Panc1 (cell line): ENCODE data around the gene MAP4K4. TPM values are rescaled to one million over a fixed set of nuclear protein-coding genes. Genes with fewer than 3 reads are reported as not detected.

Experiments used
- ATAC-seq: fragments of 200-7000 bp; cut with Tn5 transposase; 2 replicates; pipeline ENCODE4 v1.9.1; 2020; ENCODE audit warnings: mild to moderate bottlenecking, moderate library complexity
- BruUV-seq: library from RNA; stranded (reverse); fragments of 400-500 nt; replicated peaks from 2 replicates; lab custom pipeline; 2021; lab: Mats Ljungman, UMichigan
- CTCF ChIA-PET: fragments of 300-600 bp; sonication (Branson Sonifier 250); formaldehyde crosslinking; loops from one replicate; lab custom pipeline; 2022; ENCODE audit warnings: antibody characterized with exemption; lab: Charles Lee
- POLR2A ChIA-PET: fragments of 300-600 bp; sonication (Branson Sonifier 250); formaldehyde crosslinking; loops from one replicate; lab custom pipeline; 2022; ENCODE audit warnings: antibody characterized with exemption; lab: Charles Lee
- DNase-seq: peaks from one replicate; pipeline ENCODE4 v3.0.0-alpha.2; 2010; ENCODE audit warnings: low read depth, low spot score
- H3K27ac ChIP-seq: 2 replicates; pipeline ENCODE4 v1.5.1; 2011; ENCODE audit warnings: mild to moderate bottlenecking, low read length, inconsistent platforms
- H3K27me3 ChIP-seq: fragments of 200-500 bp; sonication (Bioruptor generic); 2 replicates; pipeline ENCODE4 v1.6.0; 2014; ENCODE audit warnings: low read length, inconsistent platforms; ENCODE audit not compliant: control insufficient read depth, insufficient read depth
- H3K36me3 ChIP-seq: fragments of 200-500 bp; sonication (Bioruptor generic); 2 replicates; pipeline ENCODE4 v1.5.1; 2014; ENCODE audit warnings: inconsistent platforms, mild to moderate bottlenecking, low read length, moderate library complexity; ENCODE audit not compliant: control insufficient read depth, insufficient read depth
- H3K4me1 ChIP-seq: 2 replicates; pipeline ENCODE4 v1.5.1; 2011; ENCODE audit warnings: inconsistent platforms, mild to moderate bottlenecking, low read length, moderate library complexity; ENCODE audit not compliant: control insufficient read depth, insufficient read depth
- H3K4me3 ChIP-seq, 2 experiments: 2 replicates each; pipeline ENCODE4 v1.5.1; 2011 to 2012; ENCODE audit warnings: low read depth in 2 of 2, low read length in 2 of 2, mild to moderate bottlenecking in 2 of 2, inconsistent platforms in 1 of 2, moderate library complexity in 1 of 2
- H3K9me3 ChIP-seq: fragments of 200-500 bp; sonication (Bioruptor generic); 2 replicates; pipeline ENCODE4 v1.5.1; 2014; ENCODE audit warnings: low read depth, mild to moderate bottlenecking, inconsistent platforms, low read length, moderate library complexity; ENCODE audit not compliant: control insufficient read depth, insufficient read depth
- POLR2AphosphoS5 ChIP-seq: IDR thresholded peaks from 2 replicates; pipeline ENCODE4 v1.6.1; 2012; ENCODE audit warnings: mild to moderate bottlenecking, low read depth, low read length, moderate library complexity
- SIN3A ChIP-seq: IDR thresholded peaks from 2 replicates; pipeline ENCODE4 v1.6.1; 2012; ENCODE audit warnings: low read depth, mild to moderate bottlenecking, low read length, moderate library complexity, borderline replicate concordance; ENCODE audit not compliant: insufficient read depth
- TCF7L2 ChIP-seq: IDR thresholded peaks from 2 replicates; pipeline ENCODE4 v1.6.1; 2011; ENCODE audit warnings: mild to moderate bottlenecking, low read depth, low read length, inconsistent platforms
- in situ Hi-C: cut with HindIII; loops from 2 replicates; pipeline ENCODE4 v1.10.0; 2016; ENCODE audit warnings: low sequenced_read_pairs, low pct_unique_long_range_greater_than_20kb
- intact Hi-C: fragments of 100-400 bp; cut with micrococcal nuclease; formaldehyde crosslinking; loops from one replicate; pipeline ENCODE4 v1.10.0; 2022; ENCODE audit not compliant: unreplicated experiment
- total RNA-seq: library from RNA; stranded (reverse); gene quantifications from one replicate; pipeline ENCODE4 v1.2.1, GENCODE V29; 2021; ENCODE audit not compliant: unreplicated experiment
- TF ChIP-seq, protein P1 (sequence below): fragments of 450-650 bp; IDR thresholded peaks from 2 replicates; pipeline ENCODE4 v1.5.1; 2017; ENCODE audit warnings: mild to moderate bottlenecking
- TF ChIP-seq, protein P2 (sequence below), 2 experiments: IDR thresholded peaks; 2 replicates each; pipeline ENCODE4 v1.6.1; 2011 to 2012; ENCODE audit warnings: low read depth in 2 of 2, control low read depth in 1 of 2, low read length in 1 of 2, mild to moderate bottlenecking in 1 of 2, moderate library complexity in 1 of 2; ENCODE audit not compliant: insufficient read depth in 1 of 2

MAP4K4 gene
- total RNA-seq, 1 experiment from 2014 or later, result 68.5 TPM

DNA sequence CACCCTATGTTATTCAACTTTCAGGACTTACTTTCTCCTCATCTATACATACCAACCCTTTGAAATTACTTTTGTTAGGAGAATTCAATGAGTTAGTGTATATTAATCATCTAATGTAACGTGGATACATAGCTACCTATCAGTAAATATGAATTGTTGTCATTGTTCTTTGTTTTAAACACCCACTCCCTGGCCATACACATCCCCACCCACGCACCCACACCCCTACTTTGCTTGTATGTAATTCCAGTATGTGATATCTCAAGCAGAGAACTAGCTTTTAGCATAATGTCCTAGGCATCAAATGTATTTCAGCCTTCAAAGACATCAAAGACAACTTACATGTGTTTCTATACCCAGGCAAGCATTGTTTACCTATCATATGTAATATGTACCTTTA is 129.2 kb downstream of the MAP4K4 start:
- Histone ChIP-seq H3K4me3 (no peak overlapping the region), H3K27ac (no peak overlapping the region), H3K36me3 (peaks cover under 1% of the 10 kb centered on the region), H3K27me3 (no peaks in the 10 kb centered on the region), H3K4me1 (peaks cover 10% of the 10 kb centered on the region), H3K9me3 (no peaks in the 10 kb centered on the region)
- BruUV-seq, result no TSS peak
- in situ Hi-C loops (no loop called here), intact Hi-C loops (loop anchor here (10.0 kb wide), 1 partner anchor 132 kb away; the partner anchor contains the start of gene MAP4K4)
- TF ChIP-seq, protein P1, sequence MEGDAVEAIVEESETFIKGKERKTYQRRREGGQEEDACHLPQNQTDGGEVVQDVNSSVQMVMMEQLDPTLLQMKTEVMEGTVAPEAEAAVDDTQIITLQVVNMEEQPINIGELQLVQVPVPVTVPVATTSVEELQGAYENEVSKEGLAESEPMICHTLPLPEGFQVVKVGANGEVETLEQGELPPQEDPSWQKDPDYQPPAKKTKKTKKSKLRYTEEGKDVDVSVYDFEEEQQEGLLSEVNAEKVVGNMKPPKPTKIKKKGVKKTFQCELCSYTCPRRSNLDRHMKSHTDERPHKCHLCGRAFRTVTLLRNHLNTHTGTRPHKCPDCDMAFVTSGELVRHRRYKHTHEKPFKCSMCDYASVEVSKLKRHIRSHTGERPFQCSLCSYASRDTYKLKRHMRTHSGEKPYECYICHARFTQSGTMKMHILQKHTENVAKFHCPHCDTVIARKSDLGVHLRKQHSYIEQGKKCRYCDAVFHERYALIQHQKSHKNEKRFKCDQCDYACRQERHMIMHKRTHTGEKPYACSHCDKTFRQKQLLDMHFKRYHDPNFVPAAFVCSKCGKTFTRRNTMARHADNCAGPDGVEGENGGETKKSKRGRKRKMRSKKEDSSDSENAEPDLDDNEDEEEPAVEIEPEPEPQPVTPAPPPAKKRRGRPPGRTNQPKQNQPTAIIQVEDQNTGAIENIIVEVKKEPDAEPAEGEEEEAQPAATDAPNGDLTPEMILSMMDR, result no peak
- TF ChIP-seq, protein P2, sequence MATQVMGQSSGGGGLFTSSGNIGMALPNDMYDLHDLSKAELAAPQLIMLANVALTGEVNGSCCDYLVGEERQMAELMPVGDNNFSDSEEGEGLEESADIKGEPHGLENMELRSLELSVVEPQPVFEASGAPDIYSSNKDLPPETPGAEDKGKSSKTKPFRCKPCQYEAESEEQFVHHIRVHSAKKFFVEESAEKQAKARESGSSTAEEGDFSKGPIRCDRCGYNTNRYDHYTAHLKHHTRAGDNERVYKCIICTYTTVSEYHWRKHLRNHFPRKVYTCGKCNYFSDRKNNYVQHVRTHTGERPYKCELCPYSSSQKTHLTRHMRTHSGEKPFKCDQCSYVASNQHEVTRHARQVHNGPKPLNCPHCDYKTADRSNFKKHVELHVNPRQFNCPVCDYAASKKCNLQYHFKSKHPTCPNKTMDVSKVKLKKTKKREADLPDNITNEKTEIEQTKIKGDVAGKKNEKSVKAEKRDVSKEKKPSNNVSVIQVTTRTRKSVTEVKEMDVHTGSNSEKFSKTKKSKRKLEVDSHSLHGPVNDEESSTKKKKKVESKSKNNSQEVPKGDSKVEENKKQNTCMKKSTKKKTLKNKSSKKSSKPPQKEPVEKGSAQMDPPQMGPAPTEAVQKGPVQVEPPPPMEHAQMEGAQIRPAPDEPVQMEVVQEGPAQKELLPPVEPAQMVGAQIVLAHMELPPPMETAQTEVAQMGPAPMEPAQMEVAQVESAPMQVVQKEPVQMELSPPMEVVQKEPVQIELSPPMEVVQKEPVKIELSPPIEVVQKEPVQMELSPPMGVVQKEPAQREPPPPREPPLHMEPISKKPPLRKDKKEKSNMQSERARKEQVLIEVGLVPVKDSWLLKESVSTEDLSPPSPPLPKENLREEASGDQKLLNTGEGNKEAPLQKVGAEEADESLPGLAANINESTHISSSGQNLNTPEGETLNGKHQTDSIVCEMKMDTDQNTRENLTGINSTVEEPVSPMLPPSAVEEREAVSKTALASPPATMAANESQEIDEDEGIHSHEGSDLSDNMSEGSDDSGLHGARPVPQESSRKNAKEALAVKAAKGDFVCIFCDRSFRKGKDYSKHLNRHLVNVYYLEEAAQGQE (IDR thresholded peaks at IDR 0.05; ENCODE audit: insufficient read depth in 1 of 2, low read depth in 2 of 2, low read length in 1 of 2), result no peak
- no peak for TF ChIP-seq SIN3A
- TF ChIP-seq POLR2AphosphoS5, result no peak
- no peak for TF ChIP-seq TCF7L2
- no peak for ATAC-seq
- ChIA-PET POLR2A (no interaction called here), CTCF (no interaction called here)
- DNase-seq, result no peak

DNA sequence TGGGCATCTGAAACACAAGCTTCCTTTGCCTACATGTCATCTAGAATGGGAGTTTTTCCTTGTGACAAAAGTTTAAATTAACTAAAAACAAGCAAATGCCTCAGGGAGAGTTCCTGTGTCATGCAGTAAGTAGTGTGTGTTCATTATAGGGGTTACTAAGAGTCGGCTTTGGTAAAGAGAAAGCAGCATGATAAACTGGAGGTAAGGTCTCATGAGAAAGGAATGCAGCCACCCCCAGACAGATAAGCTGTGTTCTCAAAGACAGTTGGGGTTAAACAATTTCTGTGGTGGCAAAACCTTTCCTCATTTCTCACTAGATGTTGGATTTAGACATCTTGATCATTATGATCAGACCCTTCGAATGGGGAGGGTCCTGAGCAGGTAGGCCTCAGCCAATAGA is 129.7 kb downstream of the MAP4K4 start:
- TF ChIP-seq, protein P1, result no peak
- TF ChIP-seq, protein P2 (IDR thresholded peaks at IDR 0.05; ENCODE audit: insufficient read depth in 1 of 2, low read depth in 2 of 2, low read length in 1 of 2), result no peak
- no peak for TF ChIP-seq SIN3A
- no peak for TF ChIP-seq TCF7L2
- no peak for TF ChIP-seq POLR2AphosphoS5
- BruUV-seq, result no TSS peak
- ChIA-PET CTCF (no interaction called here), POLR2A (no interaction called here)
- peaks cover 6% of the 10 kb centered on the region for H3K4me1 ChIP-seq
- ATAC-seq (no peak), DNase-seq (no peak)
- no peak overlapping the region for H3K4me3 ChIP-seq
- intact Hi-C loops, result loop anchor here (10.0 kb wide), 1 partner anchor 132 kb away; the partner anchor contains the start of gene MAP4K4
- H3K27ac ChIP-seq, result no peak overlapping the region
- H3K36me3 ChIP-seq, result peaks cover 2% of the 10 kb centered on the region
- in situ Hi-C loops, result no loop called here
- H3K9me3 ChIP-seq, result no peaks in the 10 kb centered on the region
- no peaks in the 10 kb centered on the region for H3K27me3 ChIP-seq
